ENCODE measurements around the gene MADD.

GRCh38 chr11:47280860-47281259 lies 10.9 kb downstream of the MADD start:
- TF ChIP-seq CTCF (IDR thresholded peaks at IDR 0.05) (no peak), POLR2A (IDR thresholded peaks at IDR 0.05) (no peak)

Data from lower leg skin (tissue), 3 donors.